ENCODE results near the gene OSBPL1A. TPM values are rescaled to one million over a fixed set of nuclear protein-coding genes. Genes with fewer than 3 reads are reported as not detected.

Gene OSBPL1A
- total and polyA plus RNA-seq, 2 of the 8 experiments (the other 6 are each of a cell fraction or from before 2014, with no cell fraction given) = 53.2 to 74.9 TPM

- Histone ChIP-seq H4K91ac (replicated peaks; ENCODE audit: insufficient read length, low read length) (no peak overlapping the region), H3K18ac (ENCODE audit: extremely low read depth, low read length) (no peak overlapping the region), H3K4me1 (replicated peaks in 1 of 4; ENCODE audit: control insufficient read depth in 3 of 4, insufficient read depth in 4 of 4, low read length in 3 of 4) (peaks cover 0 to 6% (median 0%) of the 10 kb centered on the region in 4 experiments; a peak in 1 of 7 replicates), H3K79me2 (ENCODE audit: control insufficient read depth in 1 of 2, insufficient read depth in 2 of 2, low read length in 2 of 2) (peaks cover 0 to 3% of the 10 kb centered on the region in 2 experiments; a peak in 1 of 4 replicates), H4K20me1 (replicated peaks in 1 of 2; ENCODE audit: control insufficient read depth in 1 of 2, insufficient read depth in 2 of 2, low read length in 2 of 2) (peaks cover 1% of the 10 kb centered on the region in 2 experiments), H2BK15ac (ENCODE audit: low read length) (no peak overlapping the region), H3K4ac (replicated peaks; ENCODE audit: insufficient read length, low read depth, low read length) (no peak overlapping the region), H3K9ac (replicated peaks in 1 of 4; ENCODE audit: extremely low read depth in 1 of 4, low read depth in 3 of 4, low read length in 3 of 4) (no peak overlapping the region), H3K79me1 (ENCODE audit: low read depth, low read length) (no peaks in the 10 kb centered on the region), H3K56ac (replicated peaks; ENCODE audit: insufficient read length, low read depth, low read length) (no peak overlapping the region), H3K4me2 (ENCODE audit: insufficient read depth in 1 of 2, low read depth in 2 of 2, low read length in 2 of 2) (no peak overlapping the region), H2AK5ac (ENCODE audit: low read depth, low read length) (no peak overlapping the region), H3K27ac (ENCODE audit: low read depth, low read length) (no peak overlapping the region), H3K9me3 (ENCODE audit: insufficient read depth in 2 of 2, low read depth in 1 of 2, low read length in 1 of 2) (no peaks in the 10 kb centered on the region), H2BK12ac (ENCODE audit: low read depth, low read length) (no peak overlapping the region), H3K4me3 (ENCODE audit: extremely low read depth in 1 of 4, insufficient read depth in 2 of 4, low read depth in 3 of 4, low read length in 4 of 4) (no peak overlapping the region), H2BK20ac (ENCODE audit: low read length) (no peak overlapping the region), H2AFZ (ENCODE audit: low read length) (no peak overlapping the region), H3K23ac (ENCODE audit: insufficient read length) (no peak overlapping the region), H3K23me2 (ENCODE audit: low read depth, low read length) (no peaks in the 10 kb centered on the region), H2BK120ac (replicated peaks; ENCODE audit: low read depth, low read length) (no peak overlapping the region), H4K8ac (ENCODE audit: extremely low read depth, insufficient read depth, low read length) (no peak overlapping the region), H3K14ac (ENCODE audit: insufficient read length) (no peak overlapping the region), H4K5ac (ENCODE audit: insufficient read length, low read depth, low read length) (no peak overlapping the region), H3K27me3 (replicated peaks in 1 of 4; ENCODE audit: control insufficient read depth in 3 of 4, extremely low read depth in 1 of 4, insufficient read depth in 3 of 4, low read length in 3 of 4) (no peaks in the 10 kb centered on the region), H2BK5ac (ENCODE audit: low read depth, low read length) (no peak overlapping the region), H3K36me3 (ENCODE audit: control insufficient read depth in 2 of 4, insufficient read depth in 4 of 4, low read length in 3 of 4) (peaks cover 0 to 10% (median 4%) of the 10 kb centered on the region in 4 experiments; a peak in 5 of 8 replicates)
- no peak for DNase-seq (ENCODE audit: low read depth in 1 of 2, low spot score in 2 of 2)
- TF ChIP-seq POLR2A (IDR thresholded peaks at IDR 0.05; ENCODE audit: control extremely low read depth in 1 of 2, low read depth in 2 of 2, low read length in 2 of 2) (no peak), KDM5A (IDR thresholded peaks at IDR 0.05; ENCODE audit: low read length) (no peak), RXRA (IDR thresholded peaks at IDR 0.05; ENCODE audit: insufficient read depth, low read depth, low read length) (no peak), SP4 (IDR thresholded peaks at IDR 0.05; ENCODE audit: low read length) (no peak), SP1 (IDR thresholded peaks at IDR 0.05; ENCODE audit: low read depth, low read length) (no peak), CHD2 (IDR thresholded peaks at IDR 0.05; ENCODE audit: low read length) (no peak), FOSL1 (IDR thresholded peaks at IDR 0.05; ENCODE audit: insufficient read depth, low read depth, low read length) (no peak), JUN (IDR thresholded peaks at IDR 0.05; ENCODE audit: low read depth, low read length) (no peak), CBX5 (IDR thresholded peaks at IDR 0.05; ENCODE audit: low read depth, low read length) (no peak), CEBPB (IDR thresholded peaks at IDR 0.05; ENCODE audit: low read depth, low read length) (no peak), MAX (IDR thresholded peaks at IDR 0.05) (no peak), POLR2AphosphoS5 (IDR thresholded peaks at IDR 0.05; ENCODE audit: low read depth, low read length) (no peak), SIX5 (IDR thresholded peaks at IDR 0.05; ENCODE audit: low read depth, low read length) (no peak), TEAD4 (IDR thresholded peaks at IDR 0.05; ENCODE audit: low read depth, low read length) (no peak)
- ChIA-PET POLR2A (ENCODE audit: partially characterized antibody) (interaction anchor here (1.9 kb wide), 1 partner anchor 41 kb away, joined by 7 read pairs; the partner anchor contains the start of gene CABYR), CTCF (ENCODE audit: partially characterized antibody) (no interaction called here)
- 97% methylated on average over 1 of the region's 1 CpG; no CpG with 5 or more reads in 1 of the 2 experiments for WGBS, 2 experiments (ENCODE audit: extremely low coverage in 1 of 2, insufficient coverage in 1 of 2, insufficient read length in 1 of 2, insufficient replicate concordance in 2 of 2, low coverage in 1 of 2, low lambda C conversion rate in 2 of 2, missing lambda C conversion rate in 1 of 2)
- no peak for FAIRE-seq
Measured at GRCh38 chr18:24180048-24180447, 217.6 kb downstream of the OSBPL1A start.
